ENCODE results near the gene SCAMP3.
"Not testable (repeated sequence)": the region's sequence is repeated elsewhere in the genome, so short reads cannot be mapped to it uniquely, and the experiment has no call there.

Gene SCAMP3

GRCh38 chr1:155250246-155250632 lies 11.9 kb downstream of the SCAMP3 start:
- H3K4me3 ChIP-seq (ENCODE audit: low read length), result peak overlapping the region; percentile 16
- no peak for DNase-seq (ENCODE audit: low read depth)
- TF ChIP-seq CTCF (IDR thresholded peaks at IDR 0.05; ENCODE audit: insufficient read depth, low read depth, low read length, missing control alignments), result no peak

- TF ChIP-seq CTCF (IDR thresholded peaks at IDR 0.05; ENCODE audit: insufficient read depth, low read depth, low read length, missing control alignments), result no peak
- DNase-seq (ENCODE audit: low read depth), result no peak
- no peak overlapping the region for H3K4me3 ChIP-seq (ENCODE audit: low read length)
Measured at GRCh38 chr1:155247667-155248553, 14.2 kb downstream of the SCAMP3 start.

GRCh38 chr1:155246796-155247195 lies 15.4 kb downstream of the SCAMP3 start:
- not testable (repeated sequence) for DNase-seq (ENCODE audit: low read depth); H3K4me3 ChIP-seq (ENCODE audit: low read length)

GRCh38 chr1:155245163-155245524 lies 17.0 kb downstream of the SCAMP3 start:
- no peak for TF ChIP-seq CTCF (IDR thresholded peaks at IDR 0.05; ENCODE audit: insufficient read depth, low read depth, low read length, missing control alignments)
- peak overlapping the region; percentile 89 for H3K4me3 ChIP-seq (ENCODE audit: low read length)
- no peak for DNase-seq (ENCODE audit: low read depth)

- TF ChIP-seq CTCF (IDR thresholded peaks at IDR 0.05; ENCODE audit: insufficient read depth, low read depth, low read length, missing control alignments), result no peak
Measured at GRCh38 chr1:155244368-155245162, 17.6 kb downstream of the SCAMP3 start.

GRCh38 chr1:155242805-155243358 lies 19.3 kb downstream of the SCAMP3 start:
- H3K4me3 ChIP-seq (ENCODE audit: low read length), result no peak overlapping the region
- no peak for DNase-seq (ENCODE audit: low read depth)
- TF ChIP-seq CTCF (IDR thresholded peaks at IDR 0.05; ENCODE audit: insufficient read depth, low read depth, low read length, missing control alignments), result no peak

More at GRCh38 chr1:155244368-155245162, 17.6 kb downstream of the SCAMP3 start:
- peak; percentile 98 for DNase-seq (ENCODE audit: low read depth)
- peak overlapping the region; percentile 89 for H3K4me3 ChIP-seq (ENCODE audit: low read length)

- TF ChIP-seq CTCF (IDR thresholded peaks at IDR 0.05; ENCODE audit: insufficient read depth, low read depth, low read length, missing control alignments), result no peak
- H3K4me3 ChIP-seq (ENCODE audit: low read length), result no peak overlapping the region
- no peak for DNase-seq (ENCODE audit: low read depth)
Measured at GRCh38 chr1:155241841-155242264, 20.3 kb downstream of the SCAMP3 start.

Measured in epithelial cell of esophagus (primary cell).